Measurements from ENCODE around the gene ZNF208.

GRCh38 chr19:21922276-21922675 lies 88.5 kb downstream of the ZNF208 start:
- TF ChIP-seq, protein P1, sequence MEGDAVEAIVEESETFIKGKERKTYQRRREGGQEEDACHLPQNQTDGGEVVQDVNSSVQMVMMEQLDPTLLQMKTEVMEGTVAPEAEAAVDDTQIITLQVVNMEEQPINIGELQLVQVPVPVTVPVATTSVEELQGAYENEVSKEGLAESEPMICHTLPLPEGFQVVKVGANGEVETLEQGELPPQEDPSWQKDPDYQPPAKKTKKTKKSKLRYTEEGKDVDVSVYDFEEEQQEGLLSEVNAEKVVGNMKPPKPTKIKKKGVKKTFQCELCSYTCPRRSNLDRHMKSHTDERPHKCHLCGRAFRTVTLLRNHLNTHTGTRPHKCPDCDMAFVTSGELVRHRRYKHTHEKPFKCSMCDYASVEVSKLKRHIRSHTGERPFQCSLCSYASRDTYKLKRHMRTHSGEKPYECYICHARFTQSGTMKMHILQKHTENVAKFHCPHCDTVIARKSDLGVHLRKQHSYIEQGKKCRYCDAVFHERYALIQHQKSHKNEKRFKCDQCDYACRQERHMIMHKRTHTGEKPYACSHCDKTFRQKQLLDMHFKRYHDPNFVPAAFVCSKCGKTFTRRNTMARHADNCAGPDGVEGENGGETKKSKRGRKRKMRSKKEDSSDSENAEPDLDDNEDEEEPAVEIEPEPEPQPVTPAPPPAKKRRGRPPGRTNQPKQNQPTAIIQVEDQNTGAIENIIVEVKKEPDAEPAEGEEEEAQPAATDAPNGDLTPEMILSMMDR (conservative IDR thresholded peaks at IDR 0.05 in 1 of 2, IDR thresholded peaks at IDR 0.05 in 1 of 2; ENCODE audit: extremely low read depth in 1 of 2, insufficient read depth in 1 of 2, low read depth in 1 of 2, low read length in 2 of 2) = no peak
- TF ChIP-seq EZH2 (IDR thresholded peaks at IDR 0.05; ENCODE audit: borderline replicate concordance, low read length) = no peak

Data from mammary epithelial cell (primary cell).